HG02763 (cell line): ENCODE data around the gene MAP1LC3B2.
A peak's percentile ranks its signal among the peaks of the same experiment; 100 is the strongest.

ENCODE experiments used
- ATAC-seq: cut with Tn5 transposase; IDR thresholded peaks from one replicate; pipeline ENCODE4 v1.9.1; 2021; ENCODE audit warnings: mild to moderate bottlenecking, moderate library complexity; ENCODE audit not compliant: unreplicated experiment

The MAP1LC3B2 gene

GRCh38 chr12:116537101-116537904, 21.9 kb upstream of the MAP1LC3B2 start:
- peak; percentile 29 for ATAC-seq

DNA sequence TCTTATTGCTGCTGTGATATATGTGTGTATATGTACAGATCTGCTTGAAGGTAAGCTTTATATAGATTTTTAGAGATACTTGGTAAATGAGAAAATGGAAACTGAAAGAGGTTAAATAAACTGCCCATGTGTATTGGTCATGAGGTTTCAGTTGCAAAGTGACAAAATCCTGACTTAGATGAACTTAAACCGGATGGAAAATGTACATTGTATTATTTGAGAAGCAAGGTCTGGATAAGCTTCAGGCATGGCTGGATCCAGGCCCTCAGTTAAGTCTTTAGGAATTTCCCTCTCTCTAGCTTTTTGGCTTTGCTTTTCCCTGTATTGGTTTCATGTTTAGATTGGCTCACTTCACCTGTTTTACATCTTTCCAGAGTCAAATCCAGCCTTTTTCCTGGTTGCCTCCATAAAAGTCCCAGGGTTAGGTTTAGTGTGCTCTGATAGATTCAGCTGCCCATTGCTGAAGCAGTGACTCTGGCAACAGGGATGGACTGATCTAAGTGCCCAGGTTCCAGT, 21.0 kb upstream of the MAP1LC3B2 start:
- peak; percentile 45 for ATAC-seq

GRCh38 chr12:116538682-116539305, 20.4 kb upstream of the MAP1LC3B2 start:
- ATAC-seq: no peak

- no peak for ATAC-seq
Measured at GRCh38 chr12:116539361-116539771, 19.8 kb upstream of the MAP1LC3B2 start.

DNA sequence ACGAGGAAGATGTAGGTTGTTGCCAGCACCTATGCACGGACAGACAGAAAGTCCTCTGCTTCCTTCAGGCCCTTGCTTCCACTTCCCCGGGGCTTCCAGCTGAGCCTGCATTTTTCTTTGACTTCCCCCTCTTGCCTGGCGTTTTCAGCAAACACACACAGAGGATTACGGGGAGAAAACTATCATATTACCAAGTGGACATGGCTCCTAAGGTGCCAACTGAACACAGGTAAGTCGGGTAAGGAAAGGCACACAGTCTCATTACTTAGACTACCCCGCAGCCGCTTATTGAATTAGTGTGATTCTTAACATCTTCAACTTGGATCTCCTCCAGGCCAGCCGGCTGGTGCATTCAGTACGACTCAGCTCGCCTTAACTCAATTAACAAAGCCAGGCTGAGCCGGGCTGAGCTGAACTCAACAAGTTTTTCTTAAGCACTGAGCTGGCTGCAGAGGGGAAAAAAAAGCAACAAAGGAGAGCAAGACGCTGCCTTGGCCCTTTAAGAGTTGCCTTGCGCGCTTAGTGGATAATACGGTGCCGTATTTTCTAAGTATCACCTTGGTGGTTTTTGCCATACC, 19.2 kb upstream of the MAP1LC3B2 start:
- no peak for ATAC-seq

- ATAC-seq: no peak
Measured at GRCh38 chr12:116540622-116541152, 18.5 kb upstream of the MAP1LC3B2 start.

GRCh38 chr12:116541547-116542344, 17.4 kb upstream of the MAP1LC3B2 start:
- no peak for ATAC-seq

- no peak for ATAC-seq
Measured at GRCh38 chr12:116542345-116542956, 16.7 kb upstream of the MAP1LC3B2 start.

GRCh38 chr12:116544656-116545055, 14.5 kb upstream of the MAP1LC3B2 start:
- ATAC-seq: no peak

DNA sequence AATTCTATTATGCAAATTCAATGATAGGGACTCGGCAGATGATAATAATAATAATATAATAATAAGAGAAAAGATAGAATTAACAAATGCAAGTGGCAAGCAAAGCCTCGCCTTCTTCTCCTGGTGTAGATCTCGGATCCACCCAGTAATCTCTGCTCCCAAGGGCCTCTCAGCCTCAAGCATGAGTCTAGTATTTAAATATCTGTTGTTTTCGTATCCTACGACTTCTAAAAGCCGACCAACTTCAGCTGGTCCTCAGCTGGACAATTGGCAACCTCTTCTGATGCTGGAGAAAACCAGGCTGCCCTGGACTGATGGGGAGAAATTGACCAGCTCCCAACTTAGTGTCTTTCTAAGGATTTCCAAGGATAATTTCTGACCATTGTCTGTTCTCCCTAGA, 14.0 kb upstream of the MAP1LC3B2 start:
- ATAC-seq: no peak

GRCh38 chr12:116545936-116546335, 13.2 kb upstream of the MAP1LC3B2 start:
- no peak for ATAC-seq

GRCh38 chr12:116547955-116548501, 11.2 kb upstream of the MAP1LC3B2 start:
- peak; percentile 89 for ATAC-seq

- ATAC-seq: no peak
Measured at GRCh38 chr12:116549993-116550392, 9.2 kb upstream of the MAP1LC3B2 start.

- no peak for ATAC-seq
Measured at GRCh38 chr12:116551151-116551550, 8.0 kb upstream of the MAP1LC3B2 start.

- no peak for ATAC-seq
Measured at GRCh38 chr12:116551619-116551951, 7.6 kb upstream of the MAP1LC3B2 start.

DNA sequence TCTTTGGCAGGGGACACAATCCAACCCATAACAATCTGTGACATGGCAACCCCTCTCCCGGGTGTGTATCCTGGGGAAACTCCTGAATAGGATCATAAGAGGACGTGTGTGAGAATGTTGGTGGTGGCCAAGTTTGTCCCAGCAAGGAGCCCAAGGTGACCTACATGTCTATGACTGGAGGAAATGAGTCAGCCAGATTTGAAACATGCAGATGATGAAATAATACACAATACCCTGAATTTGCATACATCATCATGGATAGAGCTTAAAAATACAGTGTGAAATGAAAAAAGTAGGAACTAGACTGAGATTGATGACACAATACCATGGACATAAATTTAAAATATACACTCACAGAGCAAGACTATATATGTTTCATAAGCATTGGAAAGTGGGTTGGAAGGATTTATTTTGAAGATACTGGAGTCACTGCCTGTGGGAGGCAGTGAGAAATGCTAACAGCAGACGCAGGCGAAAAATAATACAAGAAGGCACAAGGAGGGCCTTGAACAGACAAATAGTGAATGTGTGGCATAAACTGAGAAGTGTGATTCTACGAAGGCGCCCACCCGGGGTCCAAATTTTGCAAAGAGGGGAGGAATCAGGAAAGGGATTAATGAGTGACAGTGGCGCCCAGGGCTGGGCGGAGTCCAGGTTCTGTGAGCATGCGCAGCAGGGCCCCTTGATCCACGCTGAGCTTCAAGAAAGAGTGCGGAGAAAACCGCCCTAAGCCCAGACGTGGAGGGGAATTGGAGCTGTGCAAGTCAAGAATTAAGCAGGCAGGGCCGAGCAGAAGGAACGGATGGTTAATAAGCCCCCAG, 7.0 kb upstream of the MAP1LC3B2 start:
- no peak for ATAC-seq

GRCh38 chr12:116552773-116553373, 6.3 kb upstream of the MAP1LC3B2 start:
- no peak for ATAC-seq

GRCh38 chr12:116556356-116556952, 2.7 kb upstream of the MAP1LC3B2 start:
- no peak for ATAC-seq
